Measurements from ENCODE around the gene FGF13.

The FGF13 gene

GRCh38 chrX:138664016-138664415 is 47.5 kb downstream of the FGF13 start:
- DNase-seq (ENCODE audit: low read depth): no peak

GRCh38 chrX:138651494-138651893 is 60.0 kb downstream of the FGF13 start:
- DNase-seq (ENCODE audit: low read depth): no peak

- DNase-seq (ENCODE audit: low read depth): no peak
Measured at GRCh38 chrX:138648568-138648967, 62.9 kb downstream of the FGF13 start.

GRCh38 chrX:138638996-138639395 is 72.5 kb downstream of the FGF13 start:
- no peak for DNase-seq (ENCODE audit: low read depth)

All from fibroblast of the conjunctiva (primary cell).